Ovary (tissue), 3 donors: Measurements from ENCODE around the gene DHRS12.

ENCODE experiments used
- CTCF ChIP-seq, 3 donors: fragments of 450-650 bp in 2 of 3; fragments of 200-600 bp in 1 of 3; IDR thresholded peaks; one replicate each; pipeline versions ENCODE4 v1.5.1 to v1.8.0; 2016 to 2022; ENCODE audit warnings: antibody characterized with exemption in 3 of 3, mild to moderate bottlenecking in 1 of 3
- POLR2A ChIP-seq: fragments of 450-650 bp; IDR thresholded peaks from one replicate; pipeline ENCODE4 v1.6.1; 2017; ENCODE audit warnings: antibody characterized with exemption, mild to moderate bottlenecking, moderate library complexity
- donor health status: DM: no; HTN: no; CAD: no.

- TF ChIP-seq CTCF (IDR thresholded peaks at IDR 0.05) (peak; percentile 40 to 68 (median 51)), POLR2A (no peak)
Measured at GRCh38 chr13:51731759-51732158, 72.2 kb downstream of the DHRS12 start.
